H1 (cell line): ENCODE measurements around the gene FRK.

Source experiments
- CTCF ChIP-seq, 3 experiments: IDR thresholded peaks; 1 replicate in 2 of 3; 2 replicates in 1 of 3; pipeline versions ENCODE4 v1.5.1 to v1.6.1; 2011; ENCODE audit warnings: low read length in 3 of 3, mild to moderate bottlenecking in 3 of 3, inconsistent platforms in 2 of 3, low read depth in 1 of 3, moderate library complexity in 1 of 3; ENCODE audit not compliant: insufficient read depth in 1 of 3; ENCODE audit errors: control extremely low read depth in 1 of 3
- EGR1 ChIP-seq: IDR thresholded peaks from 2 replicates; pipeline ENCODE4 v1.6.1; 2011; ENCODE audit warnings: low read depth, low read length, borderline replicate concordance
- MAX ChIP-seq: IDR thresholded peaks from 2 replicates; pipeline ENCODE4 v1.6.1; 2012; ENCODE audit warnings: inconsistent platforms
- POLR2A ChIP-seq, 2 experiments: IDR thresholded peaks; 1 replicate in 1 of 2; 2 replicates in 1 of 2; pipeline ENCODE4 v1.6.1; 2011; ENCODE audit warnings: low read depth in 2 of 2, low read length in 2 of 2, mild to moderate bottlenecking in 2 of 2; ENCODE audit errors: control extremely low read depth in 1 of 2
- RBBP5 ChIP-seq: IDR thresholded peaks from 2 replicates; pipeline ENCODE4 v1.7.1; 2012; ENCODE audit warnings: low read depth, mild to moderate bottlenecking, inconsistent platforms, low read length, moderate library complexity, borderline replicate concordance
- SP1 ChIP-seq: IDR thresholded peaks from 2 replicates; pipeline ENCODE4 v1.6.1; 2011; ENCODE audit warnings: low read depth, low read length

- TF ChIP-seq EGR1: no peak
- TF ChIP-seq POLR2A (IDR thresholded peaks at IDR 0.05; ENCODE audit: control extremely low read depth in 1 of 2, low read depth in 2 of 2, low read length in 2 of 2): no peak
- TF ChIP-seq CTCF (IDR thresholded peaks at IDR 0.05; ENCODE audit: control extremely low read depth in 1 of 3, insufficient read depth in 1 of 3, low read depth in 1 of 3, low read length in 3 of 3): no peak
- TF ChIP-seq RBBP5: no peak
- TF ChIP-seq MAX: no peak
- TF ChIP-seq SP1: no peak
Observed at GRCh38 chr6:116016846-116017545, 43.7 kb downstream of the FRK start.
